Type B pancreatic cell (in vitro differentiated cells): Measurements from ENCODE around the gene ANKRD39. TPM values are rescaled to one million over a fixed set of nuclear protein-coding genes. Genes with fewer than 3 reads are reported as not detected.
A peak's percentile ranks its signal among the peaks of the same experiment; 100 is the strongest.

Experiments used
- DNase-seq: peaks from one replicate; pipeline ENCODE4 v3.0.0; 2021; ENCODE audit warnings: mixed read lengths; ENCODE audit not compliant: unreplicated experiment; ENCODE audit errors: extremely low spot score
- H3K27ac Mint-ChIP-seq: 2 replicates; pipeline ENCODE4 v1.8.0; 2021; ENCODE audit warnings: mild to moderate bottlenecking, mixed read lengths
- H3K27me3 Mint-ChIP-seq: 2 replicates; pipeline ENCODE4 v1.8.0; 2021; ENCODE audit warnings: mixed read lengths
- H3K36me3 Mint-ChIP-seq: 2 replicates; pipeline ENCODE4 v1.8.0; 2021; ENCODE audit warnings: mixed read lengths
- H3K4me1 Mint-ChIP-seq: one replicate; pipeline ENCODE4 v1.8.0; 2021; ENCODE audit warnings: mixed read lengths; ENCODE audit not compliant: unreplicated experiment
- H3K4me3 Mint-ChIP-seq: 2 replicates; pipeline ENCODE4 v1.8.0; 2021; ENCODE audit warnings: mild to moderate bottlenecking, mixed read lengths
- H3K9me3 Mint-ChIP-seq: 2 replicates; pipeline ENCODE4 v1.8.0; 2021; ENCODE audit warnings: mixed read lengths
- CTCF ChIP-seq: fragments of 200-600 bp; sonication (generic); conservative IDR thresholded peaks from 2 replicates; pipeline ENCODE4 v1.5.0; 2021; ENCODE audit warnings: antibody characterized with exemption, mild to moderate bottlenecking
- total RNA-seq: library from RNA; stranded (reverse); gene quantifications from 2 replicates; pipeline ENCODE4 v1.2.1, GENCODE V29; 2021; ENCODE audit warnings: low replicate concordance

The ANKRD39 gene
- total RNA-seq, 1 donor from 2014 or later: 16.6 TPM

- Mint-ChIP-seq H3K4me1 (peaks cover 31% of the 10 kb centered on the region), H3K27me3 (no peaks in the 10 kb centered on the region), H3K4me3 (no peak overlapping the region), H3K9me3 (no peaks in the 10 kb centered on the region), H3K36me3 (no peaks in the 10 kb centered on the region), H3K27ac (no peak overlapping the region)
- TF ChIP-seq CTCF: no peak
- no peak for DNase-seq
Measured at GRCh38 chr2:96877042-96877451, 19.2 kb upstream of the ANKRD39 start.

- Mint-ChIP-seq H3K4me3 (no peak overlapping the region), H3K4me1 (peaks cover 26% of the 10 kb centered on the region), H3K9me3 (no peaks in the 10 kb centered on the region), H3K27me3 (no peaks in the 10 kb centered on the region), H3K27ac (peak overlapping the region; percentile 82), H3K36me3 (no peaks in the 10 kb centered on the region)
- no peak for DNase-seq
- no peak for TF ChIP-seq CTCF
Measured at GRCh38 chr2:96876269-96877041, 18.6 kb upstream of the ANKRD39 start.

- no peaks in the 10 kb centered on the region for H3K27me3 Mint-ChIP-seq
- no peaks in the 10 kb centered on the region for H3K9me3 Mint-ChIP-seq
- H3K36me3 Mint-ChIP-seq: no peaks in the 10 kb centered on the region
- peaks cover 31% of the 10 kb centered on the region for H3K4me1 Mint-ChIP-seq
- no peak for DNase-seq
- peak overlapping the region; percentile 60 for H3K4me3 Mint-ChIP-seq
- peak overlapping the region; percentile 82 for H3K27ac Mint-ChIP-seq
- TF ChIP-seq CTCF: peak; percentile 53
Measured at GRCh38 chr2:96875498-96876268, 17.9 kb upstream of the ANKRD39 start.

GRCh38 chr2:96874198-96874831, 16.5 kb upstream of the ANKRD39 start:
- no peak for TF ChIP-seq CTCF
- no peaks in the 10 kb centered on the region for H3K36me3 Mint-ChIP-seq
- no peaks in the 10 kb centered on the region for H3K9me3 Mint-ChIP-seq
- H3K4me1 Mint-ChIP-seq: peaks cover 33% of the 10 kb centered on the region
- DNase-seq: no peak
- peak overlapping the region; percentile 70 for H3K4me3 Mint-ChIP-seq
- peak overlapping the region; percentile 82 for H3K27ac Mint-ChIP-seq
- H3K27me3 Mint-ChIP-seq: no peaks in the 10 kb centered on the region

GRCh38 chr2:96873651-96874096, 15.9 kb upstream of the ANKRD39 start:
- no peak for TF ChIP-seq CTCF
- no peaks in the 10 kb centered on the region for H3K36me3 Mint-ChIP-seq
- H3K9me3 Mint-ChIP-seq: no peaks in the 10 kb centered on the region
- H3K27ac Mint-ChIP-seq: peak overlapping the region; percentile 82
- H3K27me3 Mint-ChIP-seq: no peaks in the 10 kb centered on the region
- no peak overlapping the region for H3K4me3 Mint-ChIP-seq
- no peak for DNase-seq
- peaks cover 33% of the 10 kb centered on the region for H3K4me1 Mint-ChIP-seq
